ENCODE results near the gene ZCCHC7.

ZCCHC7 gene

GRCh38 chr9:37215381-37215780 is 95.0 kb downstream of the ZCCHC7 start:
- 0 out of 2 replicates have a peak, but pooled peaks cover 16% of the 10 kb centered on the region for H3F3A ChIP-seq (ENCODE audit: control insufficient read depth, insufficient read depth)
- no peaks in the 10 kb centered on the region for H3K27me3 ChIP-seq (ENCODE audit: control insufficient read depth, low read length)
- TF ChIP-seq CTCF (IDR thresholded peaks at IDR 0.05; ENCODE audit: low read depth, low read length, poor library complexity, severe bottlenecking) (no peak), EZH2phosphoT487 (IDR thresholded peaks at IDR 0.05; ENCODE audit: borderline replicate concordance, low read length) (no peak)
- no peaks in the 10 kb centered on the region for H4K20me1 ChIP-seq (ENCODE audit: control insufficient read depth, insufficient read depth, low read depth, low read length)
- H3K4me1 ChIP-seq (ENCODE audit: control insufficient read depth, low read length): peaks cover 41% of the 10 kb centered on the region
- H3K9me3 ChIP-seq (ENCODE audit: control insufficient read depth, insufficient read depth, low read length): no peaks in the 10 kb centered on the region
- H3K36me3 ChIP-seq (ENCODE audit: control insufficient read depth, low read length): peaks cover 46% of the 10 kb centered on the region
- no peak overlapping the region for H3K4me3 ChIP-seq (ENCODE audit: low read length)
- H3K27ac ChIP-seq (ENCODE audit: low read depth, low read length): no peak overlapping the region
- H3K79me2 ChIP-seq (ENCODE audit: control insufficient read depth, low read length): peaks cover 85% of the 10 kb centered on the region
- H3K9me2 ChIP-seq (replicated peaks; ENCODE audit: control insufficient read depth, low read length): no peaks in the 10 kb centered on the region
- no peak overlapping the region for H3K4me2 ChIP-seq (ENCODE audit: low read length)

- Histone ChIP-seq H3F3A (ENCODE audit: control insufficient read depth, insufficient read depth) (0 out of 2 replicates have a peak, but pooled peaks cover 16% of the 10 kb centered on the region), H3K9me3 (ENCODE audit: control insufficient read depth, insufficient read depth, low read length) (no peaks in the 10 kb centered on the region), H3K27ac (ENCODE audit: low read depth, low read length) (no peak overlapping the region), H3K9me2 (replicated peaks; ENCODE audit: control insufficient read depth, low read length) (no peaks in the 10 kb centered on the region), H4K20me1 (ENCODE audit: control insufficient read depth, insufficient read depth, low read depth, low read length) (no peaks in the 10 kb centered on the region), H3K4me3 (ENCODE audit: low read length) (no peak overlapping the region), H3K36me3 (ENCODE audit: control insufficient read depth, low read length) (peaks cover 44% of the 10 kb centered on the region), H3K79me2 (ENCODE audit: control insufficient read depth, low read length) (peaks cover 85% of the 10 kb centered on the region), H3K4me2 (ENCODE audit: low read length) (no peak overlapping the region), H3K4me1 (ENCODE audit: control insufficient read depth, low read length) (peaks cover 37% of the 10 kb centered on the region), H3K27me3 (ENCODE audit: control insufficient read depth, low read length) (no peaks in the 10 kb centered on the region)
- TF ChIP-seq EZH2phosphoT487 (IDR thresholded peaks at IDR 0.05; ENCODE audit: borderline replicate concordance, low read length): no peak
- no peak for TF ChIP-seq CTCF (IDR thresholded peaks at IDR 0.05; ENCODE audit: low read depth, low read length, poor library complexity, severe bottlenecking)
Measured at GRCh38 chr9:37215830-37216229, 95.5 kb downstream of the ZCCHC7 start.

GRCh38 chr9:37217161-37217560 is 96.8 kb downstream of the ZCCHC7 start:
- H3K9me2 ChIP-seq (replicated peaks; ENCODE audit: control insufficient read depth, low read length): no peaks in the 10 kb centered on the region
- H3K9me3 ChIP-seq (ENCODE audit: control insufficient read depth, insufficient read depth, low read length): no peaks in the 10 kb centered on the region
- peaks cover 31% of the 10 kb centered on the region for H3K4me1 ChIP-seq (ENCODE audit: control insufficient read depth, low read length)
- H3K4me3 ChIP-seq (ENCODE audit: low read length): no peak overlapping the region
- TF ChIP-seq CTCF (IDR thresholded peaks at IDR 0.05; ENCODE audit: low read depth, low read length, poor library complexity, severe bottlenecking) (no peak), EZH2phosphoT487 (IDR thresholded peaks at IDR 0.05; ENCODE audit: borderline replicate concordance, low read length) (no peak)
- no peaks in the 10 kb centered on the region for H4K20me1 ChIP-seq (ENCODE audit: control insufficient read depth, insufficient read depth, low read depth, low read length)
- 0 out of 2 replicates have a peak, but pooled peaks cover 11% of the 10 kb centered on the region for H3F3A ChIP-seq (ENCODE audit: control insufficient read depth, insufficient read depth)
- no peaks in the 10 kb centered on the region for H3K27me3 ChIP-seq (ENCODE audit: control insufficient read depth, low read length)
- no peak overlapping the region for H3K27ac ChIP-seq (ENCODE audit: low read depth, low read length)
- no peak overlapping the region for H3K4me2 ChIP-seq (ENCODE audit: low read length)
- peaks cover 39% of the 10 kb centered on the region for H3K36me3 ChIP-seq (ENCODE audit: control insufficient read depth, low read length)
- peaks cover 89% of the 10 kb centered on the region for H3K79me2 ChIP-seq (ENCODE audit: control insufficient read depth, low read length)
